K562 (cell line): ENCODE data around the gene SAP30L. TPM values are rescaled to one million over a fixed set of nuclear protein-coding genes. Genes with fewer than 3 reads are reported as not detected.

Source experiments
- ATAC-seq: fragments of 200-7000 bp; cut with Tn5 transposase; 3 replicates; pipeline ENCODE4 v1.9.1; 2020; ENCODE audit warnings: moderate library complexity
- BruUV-seq: library from RNA; stranded (reverse); fragments of 400-500 nt; replicated peaks from 2 replicates; lab custom pipeline; 2021; lab: Mats Ljungman, UMichigan
- CTCF ChIA-PET: fragments of 300-600 bp; formaldehyde crosslinking; extraction: SDS; loops from one replicate; lab custom pipeline; 2021; ENCODE audit warnings: low intra/inter-chr PET ratio; lab: Yijun Ruan, JAX
- POLR2A ChIA-PET: fragments of 300-600, 350-650 bp; sonication (Branson Sonifier 250); formaldehyde crosslinking; extraction: SDS; loops from one replicate; lab custom pipeline; 2021; ENCODE audit warnings: antibody characterized with exemption, inconsistent platforms; lab: Yijun Ruan, JAX
- DNase-seq, 4 experiments: peaks; one replicate each; pipeline versions ENCODE4 v3.0.0 to v3.0.0-alpha.2; 2011 to 2018; ENCODE audit warnings: low spot score in 3 of 4, mixed read lengths in 3 of 4; ENCODE audit errors: extremely low read depth in 1 of 4
- FAIRE-seq: peaks from 2 replicates; lab custom pipeline; 2011; peaks lifted over from hg19 to GRCh38; lab: Jason Lieb, UNC
- H2AFZ ChIP-seq: 2 replicates; pipeline ENCODE4 v1.6.0; 2011; ENCODE audit warnings: low read depth, low read length, control low read depth, inconsistent platforms
- H3K27ac ChIP-seq: fragments of 200-600 bp; 3 replicates; pipeline ENCODE4 v1.8.0; 2011; ENCODE audit warnings: low read depth, mild to moderate bottlenecking, control low read depth, inconsistent platforms, low read length, moderate library complexity, mixed read lengths; ENCODE audit errors: extremely low read depth
- H3K27me3 ChIP-seq, 2 experiments: fragments of 300-600 bp in 1 of 2; 2 replicates in 1 of 2; 3 replicates in 1 of 2; pipeline versions ENCODE4 v1.6.0 to v1.8.0; 2011; ENCODE audit warnings: inconsistent platforms in 2 of 2, low read length in 2 of 2, mild to moderate bottlenecking in 1 of 2, mixed read lengths in 1 of 2, moderate library complexity in 1 of 2; ENCODE audit not compliant: control insufficient read depth in 2 of 2, insufficient read depth in 2 of 2
- H3K36me3 ChIP-seq: fragments of 300-600 bp; 3 replicates; pipeline ENCODE4 v1.8.0; 2011; ENCODE audit warnings: mild to moderate bottlenecking, low read length, inconsistent platforms; ENCODE audit not compliant: control insufficient read depth, insufficient read depth
- H3K4me1 ChIP-seq, 2 experiments: fragments of 200-600 bp in 1 of 2; replicated peaks in 1 of 2; 2 replicates in 1 of 2; 3 replicates in 1 of 2; pipeline versions ENCODE4 v1.5.1 to v1.8.0; 2011; ENCODE audit warnings: inconsistent platforms in 2 of 2, low read length in 2 of 2, mild to moderate bottlenecking in 1 of 2, mixed read lengths in 1 of 2, moderate library complexity in 1 of 2; ENCODE audit not compliant: control insufficient read depth in 2 of 2, insufficient read depth in 2 of 2
- H3K4me2 ChIP-seq: 2 replicates; pipeline ENCODE4 v1.6.1; 2011; ENCODE audit warnings: low read length, control low read depth, inconsistent platforms, mixed read lengths; ENCODE audit not compliant: insufficient read depth
- H3K4me3 ChIP-seq: fragments of 200-600 bp; sonication (generic), shearing (Covaris generic); 2 replicates; pipeline ENCODE4 v1.5.1; 2016; ENCODE audit warnings: control low read depth, inconsistent platforms
- H3K79me2 ChIP-seq: fragments of 200-600 bp; 3 replicates; pipeline ENCODE4 v1.8.0; 2011; ENCODE audit warnings: low read length, inconsistent platforms; ENCODE audit not compliant: control insufficient read depth, insufficient read depth
- H3K9ac ChIP-seq, 2 experiments: 2 replicates each; pipeline versions ENCODE4 v1.6.0 to v1.6.1; 2011; ENCODE audit warnings: low read depth in 2 of 2, low read length in 2 of 2, control low read depth in 1 of 2, inconsistent platforms in 1 of 2, mild to moderate bottlenecking in 1 of 2, mixed read lengths in 1 of 2; ENCODE audit not compliant: insufficient read depth in 1 of 2
- H3K9me1 ChIP-seq: one replicate; pipeline ENCODE4 v1.6.0; 2011; ENCODE audit warnings: inconsistent platforms, mild to moderate bottlenecking, low read length, moderate library complexity; ENCODE audit not compliant: control insufficient read depth, insufficient read depth
- H3K9me3 ChIP-seq: replicated peaks from 2 replicates; pipeline ENCODE4 v1.5.1; 2011; ENCODE audit warnings: low read depth, low read length, inconsistent platforms; ENCODE audit not compliant: control insufficient read depth, insufficient read depth
- H4K20me1 ChIP-seq: replicated peaks from 2 replicates; pipeline ENCODE4 v1.6.1; 2011; ENCODE audit warnings: low read length, inconsistent platforms, mixed read lengths; ENCODE audit not compliant: control insufficient read depth, insufficient read depth
- ARHGAP35 ChIP-seq: fragments of 450-650 bp; IDR thresholded peaks from 2 replicates; pipeline ENCODE4 v1.6.1; 2018; ENCODE audit not compliant: partially characterized antibody
- ARID3B ChIP-seq: fragments of 250-450 bp; sonication (Bioruptor Pico); IDR thresholded peaks from 2 replicates; pipeline ENCODE4 v1.4.0; 2020; ENCODE audit warnings: borderline replicate concordance
- CBX2 ChIP-seq: fragments of 200-600 bp; sonication (generic); IDR thresholded peaks from one replicate; pipeline ENCODE4 v1.6.1; 2012; ENCODE audit warnings: mild to moderate bottlenecking, low read length, inconsistent platforms; ENCODE audit not compliant: insufficient read depth, poor library complexity, severe bottlenecking
- CSDE1 ChIP-seq, 2 experiments: fragments of 450-650 bp; IDR thresholded peaks; 2 replicates each; pipeline ENCODE4 v1.6.1; 2016; ENCODE audit warnings: mild to moderate bottlenecking in 1 of 2
- NCOA6 ChIP-seq: fragments of 450-650 bp; IDR thresholded peaks from 2 replicates; pipeline ENCODE4 v1.6.1; 2017; ENCODE audit warnings: mild to moderate bottlenecking
- NFIC ChIP-seq: fragments of 450-650 bp; IDR thresholded peaks from 2 replicates; pipeline ENCODE4 v1.6.1; 2017; ENCODE audit warnings: mild to moderate bottlenecking, inconsistent platforms
- NFIX ChIP-seq: fragments of 250-450 bp; sonication (Bioruptor Pico); IDR thresholded peaks from 2 replicates; pipeline ENCODE4 v1.4.0; 2020; ENCODE audit warnings: low read depth, mild to moderate bottlenecking, moderate library complexity
- POLR2G ChIP-seq: fragments of 200-400 bp; formaldehyde crosslinking; IDR thresholded peaks from 2 replicates; pipeline ENCODE4 v1.6.1; 2017; ENCODE audit warnings: low read depth, mild to moderate bottlenecking, antibody characterized with exemption, low read length, moderate library complexity
- ZNF12 ChIP-seq: sonication (generic); formaldehyde crosslinking; IDR thresholded peaks from 2 replicates; pipeline ENCODE4 v1.4.0; 2020; ENCODE audit warnings: mild to moderate bottlenecking, missing genetic modification reagents
- ZNF518B ChIP-seq: fragments of 250-450 bp; sonication (Bioruptor Pico); IDR thresholded peaks from 2 replicates; pipeline ENCODE4 v1.5.0; 2021; ENCODE audit warnings: mild to moderate bottlenecking, moderate library complexity
- ZNF57 ChIP-seq: fragments of 450-650 bp; formaldehyde crosslinking; IDR thresholded peaks from 2 replicates; pipeline ENCODE4 v1.4.0; 2020; ENCODE audit warnings: mild to moderate bottlenecking, moderate library complexity
- WGBS: fragments of 100-300 bp; shearing (Covaris generic); methylation state at CpG from one replicate; pipeline ENCODE4 v1.1.6; 2016; ENCODE audit warnings: low coverage, mixed read lengths; ENCODE audit not compliant: insufficient coverage; ENCODE audit errors: missing lambda C conversion rate; 5-methylcytosine and 5-hydroxymethylcytosine counted together
- in situ Hi-C: fragments of 300-500 bp; cut with MboI; formaldehyde crosslinking; loops from 4 replicates; pipeline ENCODE4 v1.15.0; 2018; ENCODE audit warnings: inconsistent platforms, mixed read lengths
- intact Hi-C: fragments of 100-400 bp; cut with micrococcal nuclease; formaldehyde crosslinking; loops from 2 replicates; pipeline ENCODE4 v1.14.2; 2022
- polyA plus RNA-seq, 8 experiments: library from polyadenylated mRNA; depleted of rRNA in 4 of 8; stranded (reverse) in 5 of 8; unstranded in 3 of 8; fragments of >200 nt; fragmentation: Nextera tagmentation in 2 of 8; fragmentation: Illumina TruSeq in 1 of 8; extraction: Ambion mirVana in 2 of 8; extraction: Trizol in 1 of 8; gene quantifications; 2 replicates each; pipeline versions ENCODE4 v1.2.1 to v1.2.3, GENCODE V29; 2011 to 2014; ENCODE audit warnings: inconsistent platforms in 1 of 8, missing spikeins in 1 of 8
- total RNA-seq, 7 experiments: library from RNA; depleted of rRNA in 6 of 7; stranded (reverse); fragments of >200 nt in 6 of 7; fragmentation: Illumina TruSeq in 2 of 7; extraction: Trizol in 2 of 7; gene quantifications; 2 replicates each; pipeline versions ENCODE4 v1.2.1 to v1.2.3, GENCODE V29; 2011 to 2021; ENCODE audit warnings: low replicate concordance in 1 of 7

SAP30L gene
- total and polyA plus RNA-seq, 9 of the 15 experiments (the other 6 are each of a cell fraction or from before 2014, with no cell fraction given): 5.1 to 33.6 (median 28.1) TPM

DNA sequence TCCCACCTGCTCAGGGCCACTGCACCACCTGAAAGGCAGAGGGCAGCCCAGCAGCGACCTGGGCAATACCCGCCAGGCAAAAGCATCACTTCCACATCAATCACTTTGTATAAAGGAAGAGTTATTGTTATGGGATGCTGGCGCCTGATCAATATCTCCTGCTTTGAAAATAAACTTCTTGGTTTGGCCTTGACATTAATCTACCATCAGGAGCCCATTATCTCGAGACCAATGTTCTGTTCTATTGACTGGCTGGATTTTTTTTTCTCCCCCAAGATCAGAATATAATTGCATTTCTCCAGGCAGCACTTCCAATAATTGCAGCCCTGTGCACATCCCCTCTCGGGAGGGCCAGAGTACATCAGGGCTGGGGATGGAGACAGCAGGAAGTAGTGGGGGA is 44.4 kb upstream of the SAP30L start:
- CTCF ChIA-PET: no interaction called here

GRCh38 chr5:154401931-154402330 is 43.9 kb upstream of the SAP30L start:
- Histone ChIP-seq H3K4me1 (peaks cover 0 to 9% of the 10 kb centered on the region in 2 experiments; a peak in 3 of 5 replicates), H4K20me1 (no peaks in the 10 kb centered on the region), H3K79me2 (no peaks in the 10 kb centered on the region), H3K36me3 (no peaks in the 10 kb centered on the region), H3K4me2 (no peak overlapping the region), H2AFZ (no peak overlapping the region), H3K9ac (no peak overlapping the region), H3K27me3 (no peaks in the 10 kb centered on the region), H3K9me3 (no peaks in the 10 kb centered on the region), H3K4me3 (no peak overlapping the region), H3K27ac (no peak overlapping the region), H3K9me1 (no peaks in the 10 kb centered on the region)
- 88% methylated on average over 6 of the region's 9 CpGs for WGBS
- FAIRE-seq (no peak), DNase-seq (no peak), ATAC-seq (no peak)
- in situ Hi-C loops: no loop called here
- BruUV-seq: no TSS peak
- intact Hi-C loops: no loop called here
- ChIA-PET CTCF (no interaction called here), POLR2A (no interaction called here)
- TF ChIP-seq ZNF57 (CRISPR knock-in tag) (no peak), ARHGAP35 (no peak), CBX2 (no peak), NCOA6 (no peak), ZNF518B (CRISPR knock-in tag) (no peak), POLR2G (no peak), ZNF12 (no peak), NFIC (no peak)

More for the DNA sequence above, 44.4 kb upstream of the SAP30L start:
- H3K9ac ChIP-seq: no peak overlapping the region
- H2AFZ ChIP-seq: no peak overlapping the region
- no peaks in the 10 kb centered on the region for H3K36me3 ChIP-seq
- no peaks in the 10 kb centered on the region for H3K79me2 ChIP-seq
- BruUV-seq: no TSS peak
- no peaks in the 10 kb centered on the region for H3K9me1 ChIP-seq
- ATAC-seq (no peak), DNase-seq (no peak), FAIRE-seq (no peak)
- POLR2A ChIA-PET: no interaction called here
- H3K4me1 ChIP-seq: peaks cover 0 to 9% of the 10 kb centered on the region in 2 experiments; a peak in 3 of 5 replicates
- intact Hi-C loops (no loop called here), in situ Hi-C loops (no loop called here)
- H3K4me2 ChIP-seq: no peak overlapping the region
- no peaks in the 10 kb centered on the region for H3K27me3 ChIP-seq
- no peak for TF ChIP-seq CSDE1 (IDR thresholded peaks at IDR 0.05)
- TF ChIP-seq NFIX: no peak
- TF ChIP-seq ARID3B (CRISPR knock-in tag): no peak
- H4K20me1 ChIP-seq: no peaks in the 10 kb centered on the region
- no peak overlapping the region for H3K27ac ChIP-seq
- H3K9me3 ChIP-seq: no peaks in the 10 kb centered on the region
- no peak overlapping the region for H3K4me3 ChIP-seq
- 41% methylated on average over 5 of the region's 5 CpGs for WGBS
